Activated CD8-positive, alpha-beta T cell treated with anti-CD3 and anti-CD28 coated beads for 36 hours (primary cell): ENCODE data around the gene DGKA. TPM values are rescaled to one million over a fixed set of nuclear protein-coding genes. Genes with fewer than 3 reads are reported as not detected.

ENCODE experiments used
- ATAC-seq: fragments of 200-7000 bp; cut with Tn5 transposase; one replicate; pipeline ENCODE4 v1.10.0; 2021; ENCODE audit warnings: mild to moderate bottlenecking, moderate library complexity
- CTCF ChIA-PET: fragments of 350-600 bp; sonication (Branson Sonifier 250); formaldehyde crosslinking; loops from one replicate; lab custom pipeline; 2021; ENCODE audit warnings: antibody characterized with exemption; lab: Charles Lee
- POLR2A ChIA-PET: fragments of 350-600 bp; sonication (Branson Sonifier 250); formaldehyde crosslinking; loops from one replicate; lab custom pipeline; 2021; ENCODE audit warnings: antibody characterized with exemption; lab: Charles Lee
- DNase-seq: peaks from one replicate; pipeline ENCODE4 v3.0.0-alpha.2; 2020
- H3K27ac Mint-ChIP-seq: one replicate; pipeline ENCODE4 v1.8.0; 2021; ENCODE audit warnings: mild to moderate bottlenecking, mixed read lengths
- H3K27me3 Mint-ChIP-seq: one replicate; pipeline ENCODE4 v1.8.0; 2021; ENCODE audit warnings: mixed read lengths
- H3K36me3 Mint-ChIP-seq: one replicate; pipeline ENCODE4 v1.8.0; 2021; ENCODE audit warnings: low read depth, mixed read lengths
- H3K4me1 Mint-ChIP-seq: one replicate; pipeline ENCODE4 v1.8.0; 2021; ENCODE audit warnings: low read depth, mixed read lengths
- H3K4me3 Mint-ChIP-seq: one replicate; pipeline ENCODE4 v1.8.0; 2021; ENCODE audit warnings: mild to moderate bottlenecking, moderate library complexity, mixed read lengths
- H3K9me3 Mint-ChIP-seq: one replicate; pipeline ENCODE4 v1.8.0; 2021; ENCODE audit warnings: mixed read lengths
- CTCF ChIP-seq: fragments of 200-600 bp; IDR thresholded peaks from one replicate; pipeline ENCODE4 v1.8.0; 2022; ENCODE audit warnings: antibody characterized with exemption, mild to moderate bottlenecking
- intact Hi-C: fragments of 100-400 bp; cut with micrococcal nuclease; formaldehyde crosslinking; loops from one replicate; pipeline ENCODE4 v1.10.0; 2022
- total RNA-seq, 2 experiments: library from RNA; stranded (reverse); gene quantifications; one replicate each; pipeline ENCODE4 v1.2.3, GENCODE V29; 2021

The DGKA gene
- total RNA-seq, 2 experiments from 2014 or later = 350 to 353 TPM

GRCh38 chr12:55972456-55972855, 41.5 kb downstream of the DGKA start:
- intact Hi-C loops = loop anchor here (2.0 to 10.0 kb wide), 2 partner anchors 44 to 238 kb away; no protein-coding TSS in a partner anchor
- DNase-seq = no peak
- Mint-ChIP-seq H3K27ac (no peak overlapping the region), H3K4me1 (peaks cover 33% of the 10 kb centered on the region), H3K9me3 (no peaks in the 10 kb centered on the region), H3K4me3 (no peak overlapping the region), H3K27me3 (no peaks in the 10 kb centered on the region), H3K36me3 (peaks cover 30% of the 10 kb centered on the region)
- CTCF ChIA-PET = no interaction called here
- POLR2A ChIA-PET = interaction anchor here (1.6 kb wide), 1 partner anchor 137 kb away, joined by 3 read pairs; no protein-coding TSS in a partner anchor
- TF ChIP-seq CTCF = no peak
- no peak for ATAC-seq

- intact Hi-C loops = loop anchor here (2.0 to 10.0 kb wide), 2 partner anchors 44 to 238 kb away; no protein-coding TSS in a partner anchor
- ChIA-PET CTCF (interaction anchor here (0.9 to 2.7 kb wide), 16 partner anchors 10 to 243 kb away, joined by 3 to 27 read pairs (median 4); partner anchors contain the start of genes ORMDL2, PYM1, SARNP and ZC3H10), POLR2A (interaction anchor here (0.6 to 2.5 kb wide), 17 partner anchors 9 to 217 kb away, joined by 3 to 10 read pairs (median 3); partner anchors contain the start of genes PA2G4 and SMARCC2)
- no peak for TF ChIP-seq CTCF
- DNase-seq = no peak
- Mint-ChIP-seq H3K27me3 (no peaks in the 10 kb centered on the region), H3K9me3 (no peaks in the 10 kb centered on the region), H3K36me3 (peaks cover 24% of the 10 kb centered on the region), H3K27ac (no peak overlapping the region), H3K4me1 (peaks cover 31% of the 10 kb centered on the region), H3K4me3 (no peak overlapping the region)
- no peak for ATAC-seq
Measured at GRCh38 chr12:55972911-55973598, 42.1 kb downstream of the DGKA start.

- no peak for TF ChIP-seq CTCF
- Mint-ChIP-seq H3K27me3 (no peaks in the 10 kb centered on the region), H3K36me3 (peaks cover 22% of the 10 kb centered on the region), H3K27ac (no peak within 1 kb of the TSS), H3K4me3 (no peak within 1 kb of the TSS), H3K4me1 (peaks cover 24% of the 10 kb centered on the region), H3K9me3 (no peaks in the 10 kb centered on the region)
- ATAC-seq (peak; percentile 93), DNase-seq (peak; percentile 99)
- intact Hi-C loops = loop anchor here (2.0 to 10.0 kb wide), 2 partner anchors 45 to 239 kb away; no protein-coding TSS in a partner anchor
- ChIA-PET CTCF (interaction anchor here (0.9 to 2.7 kb wide), 22 partner anchors 9 to 244 kb away, joined by 3 to 27 read pairs (median 4); partner anchors contain the start of genes ERBB3, ORMDL2, PYM1 and SARNP), POLR2A (interaction anchor here (0.6 to 2.5 kb wide), 23 partner anchors 8 to 365 kb away, joined by 3 to 10 read pairs (median 4); partner anchors contain the start of genes IL23A, PA2G4 and SMARCC2)
Measured at GRCh38 chr12:55973599-55974307, 42.8 kb downstream of the DGKA start, which contains the start of gene RAB5B. RAB5B (plus strand) TSS chr12:55974078; CDS start chr12:55986961, 12,883 bp downstream.

- TF ChIP-seq CTCF = no peak
- Mint-ChIP-seq H3K36me3 (peaks cover 17% of the 10 kb centered on the region), H3K4me3 (no peak overlapping the region), H3K9me3 (no peaks in the 10 kb centered on the region), H3K27ac (no peak overlapping the region), H3K4me1 (peaks cover 26% of the 10 kb centered on the region), H3K27me3 (no peaks in the 10 kb centered on the region)
- ChIA-PET CTCF (interaction anchor here (0.8 to 2.7 kb wide), 25 partner anchors 8 to 248 kb away, joined by 3 to 27 read pairs (median 4); partner anchors contain the start of genes ERBB3, ORMDL2, PYM1 and RNF41), POLR2A (interaction anchor here (0.8 to 2.5 kb wide), 21 partner anchors 8 to 365 kb away, joined by 3 to 10 read pairs (median 4); partner anchors contain the start of genes IL23A, PA2G4 and SMARCC2)
- DNase-seq (peak; percentile 52), ATAC-seq (no peak)
- intact Hi-C loops = loop anchor here (10.0 kb wide), 1 partner anchor 240 kb away; no protein-coding TSS in a partner anchor
Measured at GRCh38 chr12:55974308-55974730, 43.4 kb downstream of the DGKA start.
